DND-41 (cell line): ENCODE results near the gene FHOD3.

Source experiments
- EZH2 ChIP-seq: IDR thresholded peaks from 3 replicates; pipeline ENCODE4 v1.6.1; 2012; ENCODE audit warnings: borderline replicate concordance, low read depth, mild to moderate bottlenecking, moderate library complexity, low read length, inconsistent platforms; ENCODE audit not compliant: severe bottlenecking
- TF ChIP-seq, protein P1 (sequence below): IDR thresholded peaks from 2 replicates; pipeline ENCODE4 v1.5.1; 2012; ENCODE audit warnings: borderline replicate concordance, low read length, moderate library complexity, mild to moderate bottlenecking; ENCODE audit not compliant: poor library complexity, severe bottlenecking; ENCODE audit errors: extremely low read depth

DNA sequence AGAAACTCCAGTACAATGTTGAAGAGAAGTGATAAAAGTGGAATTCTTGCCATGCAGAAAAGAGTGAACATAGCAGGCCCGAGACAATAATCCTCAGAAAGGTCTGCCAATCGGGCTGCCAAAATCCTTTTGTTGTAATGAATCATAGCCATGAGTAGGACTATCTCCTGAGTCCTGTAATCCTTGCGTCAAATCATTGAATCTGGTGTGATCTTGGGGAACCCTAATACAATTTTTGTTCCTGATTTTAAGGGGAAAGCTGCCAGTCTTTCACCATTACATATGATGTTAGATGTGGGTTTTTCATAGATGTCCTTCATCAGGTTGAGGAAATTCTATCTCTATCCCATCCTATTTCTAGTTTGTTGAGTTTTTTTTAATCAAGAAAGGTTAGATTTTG, 529.0 kb downstream of the FHOD3 start:
- no peak for TF ChIP-seq EZH2
- TF ChIP-seq, protein P1, sequence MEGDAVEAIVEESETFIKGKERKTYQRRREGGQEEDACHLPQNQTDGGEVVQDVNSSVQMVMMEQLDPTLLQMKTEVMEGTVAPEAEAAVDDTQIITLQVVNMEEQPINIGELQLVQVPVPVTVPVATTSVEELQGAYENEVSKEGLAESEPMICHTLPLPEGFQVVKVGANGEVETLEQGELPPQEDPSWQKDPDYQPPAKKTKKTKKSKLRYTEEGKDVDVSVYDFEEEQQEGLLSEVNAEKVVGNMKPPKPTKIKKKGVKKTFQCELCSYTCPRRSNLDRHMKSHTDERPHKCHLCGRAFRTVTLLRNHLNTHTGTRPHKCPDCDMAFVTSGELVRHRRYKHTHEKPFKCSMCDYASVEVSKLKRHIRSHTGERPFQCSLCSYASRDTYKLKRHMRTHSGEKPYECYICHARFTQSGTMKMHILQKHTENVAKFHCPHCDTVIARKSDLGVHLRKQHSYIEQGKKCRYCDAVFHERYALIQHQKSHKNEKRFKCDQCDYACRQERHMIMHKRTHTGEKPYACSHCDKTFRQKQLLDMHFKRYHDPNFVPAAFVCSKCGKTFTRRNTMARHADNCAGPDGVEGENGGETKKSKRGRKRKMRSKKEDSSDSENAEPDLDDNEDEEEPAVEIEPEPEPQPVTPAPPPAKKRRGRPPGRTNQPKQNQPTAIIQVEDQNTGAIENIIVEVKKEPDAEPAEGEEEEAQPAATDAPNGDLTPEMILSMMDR, result no peak
